Left lung (tissue), 10 donors: ENCODE results near the gene GRM7. TPM values are rescaled to one million over a fixed set of nuclear protein-coding genes. Genes with fewer than 3 reads are reported as not detected.

Experiments
- ATAC-seq: fragments of 200-7000 bp; cut with Tn5 transposase; one replicate; pipeline ENCODE4 v1.9.1; 2020; ENCODE audit warnings: moderate library complexity
- DNase-seq, 4 donors: peaks; one replicate each; pipeline ENCODE4 v3.0.0-alpha.2; 2013 to 2020
- H3K27ac ChIP-seq, 2 donors: fragments of 200-600 bp; sonication (generic) in 1 of 2; one replicate each; pipeline versions ENCODE4 v1.5.0 to v1.8.0; 2020 to 2021
- H3K27me3 ChIP-seq, 2 donors: fragments of 200-600 bp; sonication (generic) in 1 of 2; one replicate each; pipeline versions ENCODE4 v1.5.0 to v1.8.0; 2020 to 2021
- H3K36me3 ChIP-seq, 2 donors: fragments of 200-600 bp; sonication (generic) in 1 of 2; one replicate each; pipeline versions ENCODE4 v1.5.0 to v1.8.0; 2020 to 2021
- H3K4me1 ChIP-seq, 2 donors: fragments of 200-600 bp; one replicate each; pipeline ENCODE4 v1.8.0; 2021
- H3K4me3 ChIP-seq, 2 donors: fragments of 200-600 bp; sonication (generic) in 1 of 2; one replicate each; pipeline versions ENCODE4 v1.5.0 to v1.8.0; 2020 to 2021; ENCODE audit warnings: mild to moderate bottlenecking in 1 of 2
- H3K9me3 ChIP-seq, 2 donors: fragments of 200-600 bp; sonication (generic) in 1 of 2; one replicate each; pipeline versions ENCODE4 v1.5.0 to v1.8.0; 2020 to 2021
- intact Hi-C, 2 donors: fragments of 100-400 bp; cut with DNase I; formaldehyde crosslinking; loops; one replicate each; pipeline versions ENCODE4 v1.11.2 to v1.14.2; 2022
- polyA plus RNA-seq, 6 donors: library from polyadenylated mRNA; unstranded; fragments of 120-200 nt; gene quantifications; one replicate each; pipeline ENCODE4 v1.2.1, GENCODE V29; 2013; ENCODE audit not compliant: insufficient read length in 6 of 6
- total RNA-seq, 2 donors: library from RNA; stranded (reverse); fragmentation: NEBNext Ultra II Directional; extraction: Animal tissue kit (Norgen Biotek cat#: 25700); gene quantifications; one replicate each; pipeline ENCODE4 v1.2.1, GENCODE V29; 2021
- TF ChIP-seq, protein P1 (sequence below), 2 donors: fragments of 200-600 bp; sonication (generic) in 1 of 2; IDR thresholded peaks; one replicate each; pipeline versions ENCODE4 v1.5.0 to v1.8.0; 2021; ENCODE audit warnings: antibody characterized with exemption in 2 of 2
- donor health status: DM: no; HTN: yes; CAD: no.
- donor health status: DM: no; HTN: no; CAD: no.

The GRM7 gene
- total and polyA plus RNA-seq, 8 donors: 0.04 to 0.72 (median 0.27) TPM

DNA sequence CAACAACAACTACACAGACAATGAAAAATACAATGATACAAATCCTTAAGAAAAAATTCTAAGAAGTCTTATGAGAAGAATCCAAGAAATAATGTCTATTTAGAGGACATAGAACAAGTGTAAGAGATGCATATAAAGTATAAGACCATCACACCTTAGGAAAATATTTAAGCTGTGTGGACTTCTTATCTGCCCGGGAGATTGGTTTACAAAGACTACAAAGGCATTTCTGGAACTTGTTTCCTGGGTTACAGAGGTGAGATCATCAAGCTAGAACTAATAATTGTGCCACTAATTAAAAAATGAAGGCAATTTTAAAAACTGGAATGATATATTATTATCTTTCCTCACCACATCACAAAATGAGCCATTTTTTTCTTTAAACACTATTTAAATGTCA lies 507.1 kb downstream of the GRM7 start:
- no peaks in the 10 kb centered on the region for H3K27me3 ChIP-seq
- ATAC-seq: peak; percentile 36

DNA sequence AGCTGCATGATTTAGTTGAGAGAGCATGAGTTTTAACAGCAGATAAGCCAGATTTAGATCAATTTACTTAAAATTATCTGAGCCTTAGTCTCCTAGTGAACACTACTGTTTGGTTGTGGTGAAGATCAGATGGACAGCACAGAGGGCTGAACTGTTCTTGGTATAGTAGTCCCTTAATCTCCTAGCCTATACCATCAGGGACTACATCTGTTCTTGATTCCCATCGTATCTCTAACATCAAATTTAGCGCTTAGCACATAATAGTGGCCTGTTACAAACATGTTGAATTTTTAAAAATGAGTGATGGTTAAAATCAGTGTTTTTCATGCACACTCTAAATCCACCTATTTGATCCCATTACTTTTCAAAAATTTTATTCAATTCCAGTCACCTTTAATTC lies 507.7 kb downstream of the GRM7 start:
- TF ChIP-seq, protein P1, sequence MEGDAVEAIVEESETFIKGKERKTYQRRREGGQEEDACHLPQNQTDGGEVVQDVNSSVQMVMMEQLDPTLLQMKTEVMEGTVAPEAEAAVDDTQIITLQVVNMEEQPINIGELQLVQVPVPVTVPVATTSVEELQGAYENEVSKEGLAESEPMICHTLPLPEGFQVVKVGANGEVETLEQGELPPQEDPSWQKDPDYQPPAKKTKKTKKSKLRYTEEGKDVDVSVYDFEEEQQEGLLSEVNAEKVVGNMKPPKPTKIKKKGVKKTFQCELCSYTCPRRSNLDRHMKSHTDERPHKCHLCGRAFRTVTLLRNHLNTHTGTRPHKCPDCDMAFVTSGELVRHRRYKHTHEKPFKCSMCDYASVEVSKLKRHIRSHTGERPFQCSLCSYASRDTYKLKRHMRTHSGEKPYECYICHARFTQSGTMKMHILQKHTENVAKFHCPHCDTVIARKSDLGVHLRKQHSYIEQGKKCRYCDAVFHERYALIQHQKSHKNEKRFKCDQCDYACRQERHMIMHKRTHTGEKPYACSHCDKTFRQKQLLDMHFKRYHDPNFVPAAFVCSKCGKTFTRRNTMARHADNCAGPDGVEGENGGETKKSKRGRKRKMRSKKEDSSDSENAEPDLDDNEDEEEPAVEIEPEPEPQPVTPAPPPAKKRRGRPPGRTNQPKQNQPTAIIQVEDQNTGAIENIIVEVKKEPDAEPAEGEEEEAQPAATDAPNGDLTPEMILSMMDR (IDR thresholded peaks at IDR 0.05): no peak
- H3K9me3 ChIP-seq: no peaks in the 10 kb centered on the region
- intact Hi-C loops: no loop called here

More for the DNA sequence above, 507.1 kb downstream of the GRM7 start:
- DNase-seq: no peak
- TF ChIP-seq, protein P1 (IDR thresholded peaks at IDR 0.05): no peak
- H3K4me3 ChIP-seq: no peak overlapping the region
- no peaks in the 10 kb centered on the region for H3K4me1 ChIP-seq
- no peaks in the 10 kb centered on the region for H3K36me3 ChIP-seq
- intact Hi-C loops: no loop called here
- H3K27ac ChIP-seq: no peak overlapping the region
- H3K9me3 ChIP-seq: no peaks in the 10 kb centered on the region

DNA sequence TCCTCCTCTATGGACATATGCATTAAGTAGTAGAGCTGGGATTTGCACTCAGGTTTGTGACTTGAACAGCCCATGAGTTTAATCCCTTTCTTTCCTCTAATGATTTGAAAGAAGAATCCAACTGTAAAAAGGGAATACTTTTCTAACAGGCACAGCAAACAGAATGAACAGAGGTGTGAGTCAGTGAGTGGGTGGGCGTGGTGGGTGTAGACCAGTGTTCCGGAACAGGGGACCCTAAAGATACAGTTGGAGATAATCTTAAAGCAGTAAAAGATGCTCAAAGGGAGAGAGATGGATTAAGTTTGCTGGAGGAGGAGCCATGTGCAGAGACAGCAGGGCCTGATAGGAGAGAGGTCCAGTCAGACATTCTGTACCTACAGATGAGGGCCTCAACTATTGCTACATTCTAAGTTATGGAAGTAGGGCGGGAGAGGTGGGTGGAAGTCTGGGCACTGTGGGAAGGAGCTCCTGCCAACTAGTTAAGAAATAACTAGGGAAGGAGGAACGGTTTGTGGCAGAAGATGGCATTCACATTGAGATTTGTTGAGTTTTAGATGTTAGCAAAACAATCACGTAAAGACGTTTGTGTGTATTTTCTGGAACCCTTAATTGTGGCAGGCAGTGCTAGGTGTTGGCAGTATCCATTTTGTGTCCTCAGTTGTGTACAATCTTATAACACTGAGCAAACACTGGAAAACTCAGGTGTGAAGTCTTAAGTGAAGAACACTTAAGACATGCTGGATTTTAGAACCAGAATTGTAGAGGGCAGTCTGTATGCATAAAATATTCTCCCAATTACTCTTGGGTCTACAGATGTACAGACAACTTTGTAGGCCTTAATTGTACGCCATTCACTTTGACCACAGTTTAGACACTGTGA lies 511.0 kb downstream of the GRM7 start:
- Histone ChIP-seq H3K9me3 (no peaks in the 10 kb centered on the region), H3K27me3 (no peaks in the 10 kb centered on the region), H3K36me3 (no peaks in the 10 kb centered on the region), H3K4me1 (no peaks in the 10 kb centered on the region), H3K4me3 (no peak overlapping the region), H3K27ac (no peak overlapping the region)
- ATAC-seq (peak; percentile 88), DNase-seq (no peak)
- TF ChIP-seq, protein P1 (IDR thresholded peaks at IDR 0.05): no peak
- intact Hi-C loops: no loop called here

More for the DNA sequence above, 507.7 kb downstream of the GRM7 start:
- H3K27ac ChIP-seq: no peak overlapping the region
- no peak overlapping the region for H3K4me3 ChIP-seq
- no peaks in the 10 kb centered on the region for H3K27me3 ChIP-seq
- DNase-seq (no peak), ATAC-seq (no peak)
- H3K4me1 ChIP-seq: no peaks in the 10 kb centered on the region
- no peaks in the 10 kb centered on the region for H3K36me3 ChIP-seq

DNA sequence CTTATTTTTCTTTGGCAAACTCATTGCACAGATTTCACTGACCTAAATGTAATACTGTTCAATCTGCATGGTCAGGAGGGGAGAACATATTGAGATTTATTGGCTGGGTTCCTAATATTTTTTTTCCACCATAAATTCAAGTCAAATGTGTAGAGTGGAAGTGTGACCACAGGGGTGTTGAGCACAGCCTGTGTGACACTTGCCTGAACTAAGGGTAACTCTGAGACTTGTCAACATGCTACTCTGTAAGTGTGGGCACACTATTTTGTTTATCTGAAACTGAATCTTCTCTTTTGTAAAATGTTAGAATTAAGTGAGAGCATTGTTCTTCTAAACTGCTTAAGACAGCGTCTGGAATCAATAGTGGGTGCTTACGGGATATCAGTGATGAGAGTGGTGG lies 516.2 kb downstream of the GRM7 start:
- no peaks in the 10 kb centered on the region for H3K9me3 ChIP-seq
- ATAC-seq (no peak), DNase-seq (no peak)
- no peaks in the 10 kb centered on the region for H3K27me3 ChIP-seq
- no peaks in the 10 kb centered on the region for H3K36me3 ChIP-seq
- TF ChIP-seq, protein P1 (IDR thresholded peaks at IDR 0.05): no peak
- no peak overlapping the region for H3K4me3 ChIP-seq
- H3K27ac ChIP-seq: no peak overlapping the region
- H3K4me1 ChIP-seq: no peaks in the 10 kb centered on the region
- intact Hi-C loops: no loop called here

DNA sequence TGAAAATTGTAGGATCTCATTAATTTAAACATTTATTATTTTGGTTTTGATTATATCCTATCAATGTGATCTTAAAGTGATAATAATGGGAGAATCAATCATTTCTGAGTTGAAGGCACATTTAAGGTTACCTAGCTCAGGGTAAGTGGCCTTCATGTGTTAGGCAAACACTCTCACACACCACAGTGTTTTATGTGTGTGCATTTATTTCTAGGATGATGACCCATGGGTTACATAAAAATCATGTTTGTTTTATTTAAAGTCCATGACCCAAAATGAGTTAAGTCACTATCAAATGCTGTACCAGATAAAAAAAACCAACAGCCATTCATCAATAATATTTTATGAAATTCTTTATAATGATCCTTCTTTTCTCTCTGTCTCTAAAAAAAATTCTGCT lies 520.8 kb downstream of the GRM7 start:
- Histone ChIP-seq H3K27ac (no peak overlapping the region), H3K4me3 (no peak overlapping the region), H3K9me3 (peaks cover 0 to under 1% of the 10 kb centered on the region in 2 donors), H3K36me3 (no peaks in the 10 kb centered on the region), H3K4me1 (no peaks in the 10 kb centered on the region), H3K27me3 (no peaks in the 10 kb centered on the region)
- DNase-seq (no peak), ATAC-seq (no peak)
- intact Hi-C loops: no loop called here
- TF ChIP-seq, protein P1 (IDR thresholded peaks at IDR 0.05): no peak
